Fibroblast of skin of back (primary cell): ENCODE measurements around the gene MYO1A.
"Not testable (repeated sequence)": the region's sequence is repeated elsewhere in the genome, so short reads cannot be mapped to it uniquely, and the experiment has no call there.

Source experiments
- DNase-seq: peaks from one replicate; pipeline ENCODE4 v3.0.0-alpha.2; 2013

The MYO1A gene

GRCh38 chr12:57087010-57087690 lies 37.2 kb upstream of the MYO1A start:
- DNase-seq = peak; percentile 91

- DNase-seq = peak; percentile 77
These were observed 36.6 kb upstream of the MYO1A start for GRCh38 chr12:57086493-57087009.

DNA sequence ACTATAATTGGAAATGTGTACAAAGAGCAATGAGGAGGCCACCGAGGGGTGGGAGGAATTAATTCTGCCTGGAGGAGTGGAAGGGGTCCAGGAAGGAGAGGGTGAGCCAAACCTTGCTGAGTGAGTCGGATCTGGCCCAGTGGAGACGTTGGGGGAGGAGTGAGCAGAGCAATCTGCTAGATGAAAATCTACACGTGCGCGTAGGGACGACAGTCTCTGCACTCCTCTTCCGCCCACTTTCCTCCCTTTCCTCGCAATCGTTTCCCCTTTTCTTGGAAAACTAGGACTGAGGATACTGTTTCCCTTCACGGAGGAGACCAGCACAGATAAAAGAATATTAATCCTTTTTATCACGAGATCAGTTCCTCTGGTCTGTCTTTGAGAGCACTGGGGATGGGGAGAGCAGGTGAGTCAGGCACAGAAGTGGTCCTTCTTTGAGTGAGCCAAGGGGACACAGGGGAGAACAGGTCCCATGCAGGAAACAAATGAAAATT lies 36.1 kb upstream of the MYO1A start:
- DNase-seq = peak; percentile 40

- DNase-seq = no peak
These were observed 30.9 kb upstream of the MYO1A start for GRCh38 chr12:57080855-57081254.

- no peak for DNase-seq
These were observed 29.9 kb upstream of the MYO1A start for GRCh38 chr12:57079821-57080220.

- DNase-seq = peak; percentile 100
These were observed 28.8 kb upstream of the MYO1A start, which contains the start of gene NEMP1 for GRCh38 chr12:57078519-57079404. NEMP1 (minus strand) TSS chr12:57078791; CDS start chr12:57078745, 46 bp downstream.

DNA sequence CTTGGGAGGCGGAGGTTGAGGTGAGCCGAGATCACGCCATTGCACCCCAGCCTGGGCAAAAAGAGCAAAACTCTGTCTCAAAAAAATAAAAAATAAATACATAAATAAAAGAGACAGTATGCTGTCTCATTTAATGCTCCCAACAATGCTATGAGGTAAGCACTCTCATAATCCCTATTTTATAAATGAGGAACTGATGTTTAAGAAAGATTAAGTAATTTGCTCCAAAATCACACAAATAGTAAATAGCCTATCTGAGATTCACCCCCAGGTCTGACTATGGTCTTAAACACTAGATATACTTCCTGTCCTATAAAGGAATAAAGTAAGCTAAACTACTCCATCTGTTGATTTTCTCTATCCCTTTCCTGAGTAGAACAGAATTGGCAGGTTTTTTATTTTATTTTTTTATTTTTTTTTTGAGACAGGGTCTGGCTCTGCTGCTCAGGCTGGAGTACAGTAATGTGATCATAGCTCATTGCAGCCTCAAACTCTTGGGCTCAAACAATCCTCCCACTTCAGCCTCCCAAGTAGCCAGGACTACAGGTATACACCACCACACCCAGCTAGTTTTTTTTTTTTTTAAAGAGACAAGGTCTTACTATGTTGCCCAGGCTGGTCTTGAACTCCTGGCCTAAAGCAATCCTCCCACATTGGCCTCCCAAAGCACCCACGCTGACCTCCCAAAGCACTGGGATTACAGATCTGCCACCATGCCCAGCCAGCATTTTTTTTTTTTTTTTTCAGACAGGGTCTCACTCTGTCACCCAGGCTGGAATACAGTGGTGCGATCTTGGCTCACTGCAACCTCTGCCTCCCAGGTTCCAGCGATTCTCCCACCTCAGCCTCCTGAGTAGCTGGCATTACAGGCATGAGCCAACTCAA lies 23.9 kb upstream of the MYO1A start:
- not testable (repeated sequence) for DNase-seq

- no peak for DNase-seq
These were observed 22.7 kb upstream of the MYO1A start for GRCh38 chr12:57072661-57073060.

- peak; percentile 78 for DNase-seq
These were observed 19.6 kb upstream of the MYO1A start for GRCh38 chr12:57069523-57069922.

- DNase-seq = no peak
These were observed 16.3 kb upstream of the MYO1A start for GRCh38 chr12:57066245-57066644.

- DNase-seq = no peak
These were observed 14.2 kb upstream of the MYO1A start for GRCh38 chr12:57063991-57064685.

- no peak for DNase-seq
These were observed 8.5 kb upstream of the MYO1A start for GRCh38 chr12:57058454-57058853.

GRCh38 chr12:57057067-57057751 lies 7.3 kb upstream of the MYO1A start:
- DNase-seq = no peak

DNA sequence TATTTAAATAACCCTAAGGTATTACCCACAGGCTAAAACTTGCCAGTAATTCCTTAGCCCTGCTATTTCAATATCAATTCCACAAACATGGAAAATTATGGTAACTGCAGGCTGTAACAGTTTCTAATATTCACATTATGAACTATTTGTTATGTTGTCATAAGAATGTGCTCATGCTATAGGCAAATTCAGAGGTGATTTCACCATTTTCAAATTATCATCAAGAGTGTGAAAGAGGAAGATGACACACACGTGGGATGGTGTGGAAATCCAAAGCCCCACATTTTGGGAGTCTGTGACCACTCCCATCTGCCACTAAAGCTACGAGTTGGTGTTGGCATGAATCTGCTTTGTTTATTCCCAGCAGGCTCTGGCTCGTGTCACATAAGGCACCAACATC lies 5.9 kb upstream of the MYO1A start:
- no peak for DNase-seq

DNA sequence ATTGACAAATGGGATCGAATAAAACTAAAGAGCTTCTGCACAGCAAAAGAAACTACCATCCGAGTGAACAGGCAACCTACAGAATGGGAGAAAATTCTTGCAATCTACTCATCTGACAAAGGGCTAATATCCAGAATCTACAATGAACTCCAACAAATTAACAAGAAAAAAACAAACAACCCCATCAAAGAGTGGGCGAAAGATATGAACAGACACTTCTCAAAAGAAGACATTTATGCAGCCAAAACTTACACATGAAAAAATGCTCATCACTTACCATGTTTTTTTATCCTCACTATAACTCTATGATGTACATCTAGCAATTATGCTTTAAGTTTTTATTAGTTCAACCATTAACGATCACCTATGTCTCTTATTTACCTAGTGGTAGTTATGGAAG lies 4.0 kb upstream of the MYO1A start:
- not testable (repeated sequence) for DNase-seq

DNA sequence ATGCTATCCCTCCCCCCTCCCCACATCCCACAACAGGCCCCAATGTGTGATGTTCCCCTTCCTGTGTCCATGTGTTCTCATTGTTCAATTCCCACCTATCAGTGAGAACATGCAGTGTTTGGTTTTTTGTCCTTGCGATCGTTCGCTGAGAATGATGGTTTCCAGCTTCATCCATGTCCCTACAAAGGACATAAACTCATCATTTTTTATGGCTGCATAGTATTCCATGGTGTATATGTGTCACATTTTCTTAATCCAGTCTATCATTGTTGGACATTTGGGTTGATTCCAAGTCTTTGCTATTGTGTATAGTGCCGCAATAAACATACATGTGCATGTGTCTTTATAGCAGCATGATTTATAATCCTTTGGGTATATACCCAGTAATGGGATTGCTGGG lies 3.2 kb upstream of the MYO1A start:
- not testable (repeated sequence) for DNase-seq

DNA sequence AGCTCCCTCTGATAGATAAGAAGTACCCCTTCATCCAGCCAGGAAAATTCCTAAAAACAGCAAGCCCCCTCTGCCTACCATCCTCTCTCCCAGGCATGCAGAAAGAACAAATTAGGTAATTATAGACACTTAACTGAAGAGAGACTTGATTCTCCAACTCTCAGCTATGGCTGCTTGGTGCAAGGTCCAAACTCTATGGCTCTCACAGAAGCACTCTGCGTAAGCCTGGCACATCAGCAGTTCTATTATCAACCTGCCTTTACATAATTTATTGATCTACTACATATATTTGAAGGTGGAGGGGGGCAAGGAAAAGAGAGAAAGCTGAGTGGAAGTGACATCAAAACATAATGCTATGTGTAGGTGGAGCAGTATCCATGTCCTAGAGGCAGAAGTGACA lies 1.1 kb upstream of the MYO1A start:
- DNase-seq = no peak

- DNase-seq = no peak
These were observed 846 bp downstream of the MYO1A start for GRCh38 chr12:57049119-57049446.

DNA sequence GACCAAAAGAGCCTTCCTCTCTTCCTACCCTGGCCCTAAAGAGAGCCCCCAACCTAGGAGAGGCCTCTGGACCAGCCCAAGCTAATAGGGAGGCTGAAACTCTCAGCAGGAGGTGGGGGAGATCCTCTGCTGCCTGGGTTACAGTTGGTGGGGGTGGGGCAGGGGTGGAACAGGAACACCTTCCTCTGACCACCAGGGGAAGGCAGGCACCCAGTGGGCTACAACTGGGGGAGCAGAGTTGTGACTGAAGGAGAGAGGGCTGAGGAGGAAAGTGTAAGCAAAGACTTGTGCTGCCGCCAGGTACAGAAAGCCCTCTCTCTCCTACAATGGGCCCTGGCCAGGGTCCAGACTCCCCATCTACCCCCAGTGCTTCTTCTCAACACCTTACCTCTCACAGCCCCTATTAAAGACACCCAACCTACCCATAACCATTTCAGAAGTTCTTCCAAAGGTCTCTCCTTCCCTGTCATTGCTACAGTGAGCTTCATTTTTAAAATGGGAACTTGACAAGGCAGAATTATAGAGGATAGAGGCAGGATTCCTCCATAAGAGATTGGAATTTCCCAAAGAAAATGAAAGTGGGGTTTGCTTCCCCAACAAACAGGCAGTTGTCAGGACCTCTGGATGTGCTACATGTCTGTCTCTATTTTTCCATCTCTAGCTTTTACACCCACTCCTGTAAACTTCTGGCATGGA lies 1.4 kb downstream of the MYO1A start:
- DNase-seq = no peak

DNA sequence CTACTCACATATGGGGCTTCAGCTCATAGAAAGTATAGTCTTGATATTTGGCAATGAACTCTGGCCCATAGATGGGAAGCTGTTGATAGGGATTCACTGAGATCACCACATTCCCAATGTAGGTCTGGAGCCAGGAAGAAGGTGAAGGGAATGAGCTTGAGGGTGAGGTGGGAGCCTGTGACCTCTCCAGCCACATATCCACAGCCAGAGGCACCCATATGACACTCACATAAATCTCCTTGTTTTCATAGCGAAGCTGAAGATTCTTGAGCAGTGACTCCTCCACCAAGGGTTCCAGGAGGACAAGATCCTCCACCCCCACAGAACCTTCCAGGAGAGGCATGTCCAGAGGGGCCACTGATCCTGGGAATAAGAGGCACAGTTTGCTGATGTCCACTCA lies 1.9 kb downstream of the MYO1A start:
- peak; percentile 55 for DNase-seq
